Loucy (cell line): ENCODE results near the gene CHMP4A.
"Not testable (repeated sequence)": the region's sequence is repeated elsewhere in the genome, so short reads cannot be mapped to it uniquely, and the experiment has no call there.

Source experiments
- H2AFZ ChIP-seq: fragments of 200-600 bp; sonication (generic); 2 replicates; pipeline ENCODE4 v1.6.0; 2016; ENCODE audit warnings: antibody characterized with exemption, mild to moderate bottlenecking, low read length, moderate library complexity
- H3F3A ChIP-seq: fragments of 200-600 bp; 2 replicates; pipeline ENCODE4 v1.6.0; 2016; ENCODE audit warnings: antibody characterized with exemption, low read depth, mild to moderate bottlenecking
- H3K27me3 ChIP-seq: fragments of 200-600 bp; sonication (generic); 2 replicates; pipeline ENCODE4 v1.6.1; 2014; ENCODE audit warnings: low read length, mild to moderate bottlenecking; ENCODE audit not compliant: insufficient read depth, poor library complexity, severe bottlenecking
- H3K36me3 ChIP-seq: fragments of 200-600 bp; sonication (generic); 2 replicates; pipeline ENCODE4 v1.6.1; 2016; ENCODE audit warnings: low read length; ENCODE audit not compliant: insufficient read depth
- H3K4me1 ChIP-seq: fragments of 200-600 bp; sonication (generic); 2 replicates; pipeline ENCODE4 v1.5.1; 2014; ENCODE audit warnings: low read length, mild to moderate bottlenecking; ENCODE audit not compliant: insufficient read depth, poor library complexity, severe bottlenecking
- H3K4me2 ChIP-seq: fragments of 200-600 bp; sonication (generic); 2 replicates; pipeline ENCODE4 v1.6.0; 2014; ENCODE audit warnings: antibody characterized with exemption, low read length, low read depth, mild to moderate bottlenecking; ENCODE audit not compliant: poor library complexity, severe bottlenecking
- H3K4me3 ChIP-seq: fragments of 200-600 bp; sonication (generic); 2 replicates; pipeline ENCODE4 v1.5.1; 2014; ENCODE audit warnings: low read length, mild to moderate bottlenecking, mixed read lengths; ENCODE audit not compliant: poor library complexity, severe bottlenecking
- H3K79me2 ChIP-seq: fragments of 200-600 bp; sonication (generic); 2 replicates; pipeline ENCODE4 v1.6.1; 2014; ENCODE audit warnings: low read length; ENCODE audit not compliant: insufficient read depth
- H3K9ac ChIP-seq: fragments of 200-600 bp; sonication (generic); 2 replicates; pipeline ENCODE4 v1.6.0; 2014; ENCODE audit warnings: mild to moderate bottlenecking, low read depth, low read length, moderate library complexity; ENCODE audit not compliant: poor library complexity, severe bottlenecking
- H3K9me2 ChIP-seq: fragments of 200-600 bp; sonication (generic); replicated peaks from 2 replicates; pipeline ENCODE4 v1.6.1; 2016; ENCODE audit warnings: low read depth, low read length, mixed read lengths
- H3K9me3 ChIP-seq: fragments of 200-600 bp; sonication (generic); 2 replicates; pipeline ENCODE4 v1.6.1; 2014; ENCODE audit warnings: mild to moderate bottlenecking, antibody characterized with exemption, low read length, low read depth; ENCODE audit not compliant: insufficient read depth
- H4K20me1 ChIP-seq: fragments of 200-600 bp; sonication (generic); 2 replicates; pipeline ENCODE4 v1.6.0; 2014; ENCODE audit warnings: antibody characterized with exemption, low read length, mild to moderate bottlenecking; ENCODE audit not compliant: insufficient read depth, poor library complexity, severe bottlenecking
- EZH2phosphoT487 ChIP-seq: fragments of 200-600 bp; IDR thresholded peaks from 2 replicates; pipeline ENCODE4 v1.6.1; 2018; ENCODE audit warnings: antibody characterized with exemption, mild to moderate bottlenecking, moderate library complexity, borderline replicate concordance
- TF ChIP-seq, protein P1 (sequence below): fragments of 200-600 bp; sonication (generic); conservative IDR thresholded peaks from 2 replicates; pipeline ENCODE4 v1.5.1; 2014; ENCODE audit warnings: mild to moderate bottlenecking, antibody characterized with exemption, low read length

Gene CHMP4A

GRCh38 chr14:24204163-24205146, 8.8 kb downstream of the CHMP4A start:
- Histone ChIP-seq H3K27me3 (no peaks in the 10 kb centered on the region), H3K4me1 (no peaks in the 10 kb centered on the region), H3K36me3 (peaks cover 13% of the 10 kb centered on the region; the same call in 1 of the 2 replicates), H3K79me2 (no peaks in the 10 kb centered on the region), H3K9ac (no peak overlapping the region), H2AFZ (no peak overlapping the region), H3F3A (no peaks in the 10 kb centered on the region), H4K20me1 (no peaks in the 10 kb centered on the region), H3K4me2 (no peak overlapping the region), H3K4me3 (no peak overlapping the region), H3K9me2 (no peaks in the 10 kb centered on the region), H3K9me3 (no peaks in the 10 kb centered on the region; the same call in 1 of the 2 replicates)
- TF ChIP-seq EZH2phosphoT487: no peak
- TF ChIP-seq, protein P1, sequence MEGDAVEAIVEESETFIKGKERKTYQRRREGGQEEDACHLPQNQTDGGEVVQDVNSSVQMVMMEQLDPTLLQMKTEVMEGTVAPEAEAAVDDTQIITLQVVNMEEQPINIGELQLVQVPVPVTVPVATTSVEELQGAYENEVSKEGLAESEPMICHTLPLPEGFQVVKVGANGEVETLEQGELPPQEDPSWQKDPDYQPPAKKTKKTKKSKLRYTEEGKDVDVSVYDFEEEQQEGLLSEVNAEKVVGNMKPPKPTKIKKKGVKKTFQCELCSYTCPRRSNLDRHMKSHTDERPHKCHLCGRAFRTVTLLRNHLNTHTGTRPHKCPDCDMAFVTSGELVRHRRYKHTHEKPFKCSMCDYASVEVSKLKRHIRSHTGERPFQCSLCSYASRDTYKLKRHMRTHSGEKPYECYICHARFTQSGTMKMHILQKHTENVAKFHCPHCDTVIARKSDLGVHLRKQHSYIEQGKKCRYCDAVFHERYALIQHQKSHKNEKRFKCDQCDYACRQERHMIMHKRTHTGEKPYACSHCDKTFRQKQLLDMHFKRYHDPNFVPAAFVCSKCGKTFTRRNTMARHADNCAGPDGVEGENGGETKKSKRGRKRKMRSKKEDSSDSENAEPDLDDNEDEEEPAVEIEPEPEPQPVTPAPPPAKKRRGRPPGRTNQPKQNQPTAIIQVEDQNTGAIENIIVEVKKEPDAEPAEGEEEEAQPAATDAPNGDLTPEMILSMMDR: no peak

GRCh38 chr14:24203249-24203886, 9.9 kb downstream of the CHMP4A start:
- H2AFZ ChIP-seq, H3K36me3 ChIP-seq, H4K20me1 ChIP-seq, H3K4me2 ChIP-seq, H3K27me3 ChIP-seq, H3K79me2 ChIP-seq, H3K9me2 ChIP-seq, H3F3A ChIP-seq, H3K4me1 ChIP-seq, H3K4me3 ChIP-seq, H3K9ac ChIP-seq, H3K9me3 ChIP-seq: not testable (repeated sequence)

DNA sequence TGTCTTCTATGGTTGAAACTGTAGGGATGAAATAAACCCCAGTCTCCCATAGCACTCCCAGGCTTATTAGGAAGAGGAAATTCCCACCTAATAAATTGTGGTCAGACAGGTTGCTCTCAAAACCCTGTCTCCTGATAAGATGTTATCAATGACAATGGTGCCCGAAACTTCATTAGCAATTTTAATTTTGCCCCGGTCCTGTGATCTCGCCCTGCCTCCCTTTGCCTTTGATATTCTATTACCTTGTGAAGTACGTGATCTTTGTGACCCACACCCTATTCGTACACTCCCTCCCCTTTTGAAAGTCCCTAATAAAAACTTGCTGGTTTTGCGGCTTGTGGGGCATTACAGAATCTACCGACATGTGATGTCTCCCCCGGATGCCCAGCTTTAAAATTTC, 10.8 kb downstream of the CHMP4A start:
- not testable (repeated sequence) for H3K27me3 ChIP-seq, H3K4me1 ChIP-seq, H3K4me3 ChIP-seq, H3K79me2 ChIP-seq, H3F3A ChIP-seq, H3K9me2 ChIP-seq, H3K4me2 ChIP-seq, H4K20me1 ChIP-seq, H3K36me3 ChIP-seq, H2AFZ ChIP-seq, H3K9me3 ChIP-seq, H3K9ac ChIP-seq

GRCh38 chr14:24198814-24199524, 14.3 kb downstream of the CHMP4A start:
- Histone ChIP-seq H3K9ac (no peak overlapping the region), H3K9me2 (no peaks in the 10 kb centered on the region), H4K20me1 (no peaks in the 10 kb centered on the region), H3K4me2 (peak overlapping the region; percentile 12), H2AFZ (no peak overlapping the region), H3K9me3 (no peaks in the 10 kb centered on the region; the same call in 1 of the 2 replicates), H3F3A (no peaks in the 10 kb centered on the region), H3K27me3 (no peaks in the 10 kb centered on the region), H3K4me1 (peaks cover 22% of the 10 kb centered on the region), H3K79me2 (peaks cover 29% of the 10 kb centered on the region), H3K4me3 (no peak overlapping the region), H3K36me3 (no peaks in the 10 kb centered on the region; the same call in 1 of the 2 replicates)
- TF ChIP-seq, protein P1: no peak
- TF ChIP-seq EZH2phosphoT487: no peak
